Islet of Langerhans (tissue), 1 donor: Measurements from ENCODE around the gene PAX3.
"Not testable (repeated sequence)": the region's sequence is repeated elsewhere in the genome, so short reads cannot be mapped to it uniquely, and the experiment has no call there.

ENCODE experiments used
- FAIRE-seq: peaks from one replicate; lab custom pipeline; 2011; peaks lifted over from hg19 to GRCh38; lab: Jason Lieb, UNC

Gene PAX3

GRCh38 chr2:222213049-222213448 is 85.7 kb downstream of the PAX3 start:
- no peak for FAIRE-seq

DNA sequence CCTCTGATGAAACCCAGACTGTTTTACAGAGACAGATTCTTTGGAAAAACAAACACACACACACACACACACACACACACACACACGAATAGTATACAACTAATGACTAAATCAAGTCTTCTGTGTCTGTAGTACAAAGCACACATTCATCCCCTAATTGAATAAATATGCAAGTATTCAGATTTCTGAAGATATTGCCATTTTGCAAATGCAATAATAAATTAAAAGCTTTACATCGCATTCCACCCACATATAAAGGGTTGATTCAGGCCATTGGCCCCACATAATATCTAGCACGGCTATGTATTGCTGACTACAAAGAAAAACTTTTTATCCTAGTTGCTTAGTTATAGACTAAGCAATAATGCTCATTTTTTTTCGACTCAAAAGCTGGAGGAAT is 86.2 kb downstream of the PAX3 start:
- no peak for FAIRE-seq

- FAIRE-seq: no peak
Measured at GRCh38 chr2:222208010-222208690, 90.6 kb downstream of the PAX3 start.

GRCh38 chr2:222205136-222205535 is 93.7 kb downstream of the PAX3 start:
- FAIRE-seq: no peak

DNA sequence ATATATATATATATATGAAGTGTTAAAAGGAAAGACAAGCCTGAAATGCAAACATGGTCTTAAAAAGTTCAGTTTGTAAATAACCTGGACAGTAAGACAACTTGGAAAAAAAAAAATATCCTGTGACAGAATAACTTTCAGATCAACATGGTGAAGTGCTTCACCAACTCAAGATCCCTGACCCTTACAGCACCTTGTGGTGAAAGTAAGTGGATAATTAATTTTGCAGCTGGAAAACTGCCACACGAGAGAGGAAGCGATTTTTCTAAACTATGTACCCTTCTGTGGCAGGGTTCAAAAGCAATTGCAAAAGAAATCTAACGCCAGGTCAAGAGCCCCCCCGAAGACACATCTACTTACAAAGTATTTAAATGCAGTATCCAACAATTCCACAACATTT is 95.8 kb downstream of the PAX3 start:
- FAIRE-seq: no peak

- no peak for FAIRE-seq
Measured at GRCh38 chr2:222196159-222196558, 102.6 kb downstream of the PAX3 start.

DNA sequence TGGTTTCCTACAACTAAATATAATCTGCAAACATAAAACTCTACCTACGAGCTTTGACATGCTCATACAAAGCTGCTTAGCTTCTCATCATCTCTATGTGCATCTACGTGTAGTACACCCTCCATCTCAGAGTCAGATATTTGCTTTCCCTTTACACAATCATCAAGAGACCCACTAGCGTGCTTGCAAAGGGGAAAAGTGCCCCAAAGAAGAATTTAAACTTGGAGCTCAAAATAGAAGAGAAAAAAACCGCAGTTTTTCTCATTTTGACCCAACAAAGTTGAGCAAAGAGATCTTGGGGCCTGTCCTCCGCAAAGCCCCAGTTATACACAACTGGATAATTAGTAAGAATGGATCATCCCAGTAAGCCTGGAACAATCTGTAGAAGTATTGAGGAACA is 104.1 kb downstream of the PAX3 start:
- FAIRE-seq: no peak

DNA sequence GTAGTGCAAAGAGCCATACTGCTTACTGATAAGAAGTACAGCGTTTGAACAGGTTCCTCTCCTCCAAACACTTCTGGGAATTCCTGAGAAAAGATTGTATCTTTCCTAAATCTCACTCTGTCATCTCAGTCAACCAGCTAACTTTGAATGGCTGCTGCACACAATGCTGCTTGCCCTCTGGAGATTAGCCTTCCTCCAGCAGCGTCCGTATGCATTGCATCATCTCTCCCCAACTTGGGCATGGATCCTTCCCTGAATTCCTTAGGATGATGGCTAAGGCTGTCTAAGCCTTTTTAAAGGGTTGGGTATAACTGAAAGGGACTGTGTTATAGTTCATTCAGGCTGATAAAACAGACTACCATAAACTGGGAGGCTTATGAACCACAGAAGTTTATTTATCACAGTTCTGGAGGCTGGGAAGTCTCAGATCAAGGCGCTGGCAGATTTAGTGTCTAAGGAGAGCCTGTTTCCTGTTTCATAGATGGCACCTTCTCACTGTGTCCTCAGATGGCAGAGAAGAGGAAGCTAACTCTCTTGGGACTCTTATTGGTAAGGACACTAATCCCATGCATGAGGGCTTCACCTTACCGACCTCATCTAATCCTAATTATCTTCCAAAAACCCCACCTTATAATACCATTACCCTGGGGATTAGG is 105.3 kb downstream of the PAX3 start:
- no peak for FAIRE-seq

- no peak for FAIRE-seq
Measured at GRCh38 chr2:222180619-222181018, 118.2 kb downstream of the PAX3 start.

- no peak for FAIRE-seq
Measured at GRCh38 chr2:222179592-222179991, 119.2 kb downstream of the PAX3 start.

DNA sequence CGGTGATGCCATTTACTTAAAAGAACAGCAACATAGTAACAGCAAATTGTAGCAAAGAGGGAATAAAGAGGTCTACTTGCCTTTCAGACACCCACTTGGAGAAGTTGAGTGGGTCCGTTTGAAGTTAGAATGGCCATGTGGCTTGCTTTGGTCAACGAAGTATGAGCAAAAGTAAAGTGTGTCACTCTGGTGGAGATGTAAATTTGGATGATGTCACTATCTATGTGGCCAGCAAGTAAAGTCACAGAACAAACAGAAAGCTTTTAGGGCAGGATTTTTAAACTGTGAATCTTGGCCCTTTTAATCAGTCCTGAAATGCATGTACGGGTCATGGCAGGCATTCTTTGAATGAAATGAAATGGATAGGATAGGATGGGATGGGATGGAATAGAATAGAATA is 120.3 kb downstream of the PAX3 start:
- FAIRE-seq: no peak

DNA sequence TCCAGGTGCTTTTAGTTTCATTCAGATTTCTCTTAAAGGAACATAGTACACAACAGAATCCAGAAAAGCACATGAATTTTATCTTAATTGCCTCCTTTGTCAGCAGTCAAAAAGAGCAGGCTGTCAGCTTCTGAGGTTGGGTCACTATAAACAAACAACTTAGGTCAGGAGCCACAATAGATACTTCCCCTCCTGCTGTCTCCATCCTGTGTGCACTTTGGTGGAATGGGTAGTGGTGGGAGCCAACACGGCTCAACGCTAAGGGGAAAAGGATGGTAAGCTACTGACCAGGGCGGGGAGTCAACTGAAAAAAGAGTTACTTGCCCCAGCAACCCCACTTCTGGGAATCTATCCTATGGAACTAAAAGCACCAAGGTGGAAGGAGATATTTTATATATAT is 121.9 kb downstream of the PAX3 start:
- FAIRE-seq: no peak

DNA sequence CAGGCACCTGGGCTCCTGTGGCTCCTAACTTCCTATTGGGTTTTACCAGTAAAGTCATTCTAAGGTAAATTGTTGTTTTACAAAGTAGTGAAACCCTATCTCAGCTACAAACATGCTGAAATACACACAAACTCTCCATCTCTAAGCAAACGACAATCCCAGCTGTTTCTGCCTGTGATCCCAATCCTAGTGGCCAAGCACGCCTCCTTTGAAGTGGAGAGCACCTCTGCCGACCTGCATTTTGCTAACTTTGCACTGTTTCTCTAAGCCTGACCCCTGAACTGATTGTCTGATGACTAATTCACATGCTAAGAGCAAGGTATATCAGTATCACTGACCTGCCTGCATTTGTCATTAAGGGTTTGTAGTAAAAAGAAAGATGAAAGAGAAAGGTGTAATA is 124.3 kb downstream of the PAX3 start:
- no peak for FAIRE-seq

GRCh38 chr2:222169346-222169745 is 129.5 kb downstream of the PAX3 start:
- FAIRE-seq: no peak

DNA sequence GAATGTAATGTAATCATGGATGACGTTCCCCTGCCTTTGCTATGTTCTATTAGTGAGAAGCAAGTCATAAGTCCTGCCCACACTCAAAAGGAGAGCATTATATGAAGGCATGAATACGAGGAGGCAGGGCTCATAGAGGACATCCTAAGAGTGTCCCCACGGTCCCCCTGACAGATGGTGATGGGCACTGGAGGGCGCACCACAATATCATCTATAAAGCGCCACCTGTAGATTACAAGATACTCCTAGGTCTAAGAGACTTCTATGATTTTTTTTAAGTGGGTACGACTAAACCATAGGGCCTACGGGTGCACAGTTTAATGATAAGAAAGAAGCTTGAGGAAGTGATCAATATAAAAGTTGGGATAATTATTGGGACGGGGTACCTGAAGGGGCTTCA is 131.0 kb downstream of the PAX3 start:
- FAIRE-seq: no peak

DNA sequence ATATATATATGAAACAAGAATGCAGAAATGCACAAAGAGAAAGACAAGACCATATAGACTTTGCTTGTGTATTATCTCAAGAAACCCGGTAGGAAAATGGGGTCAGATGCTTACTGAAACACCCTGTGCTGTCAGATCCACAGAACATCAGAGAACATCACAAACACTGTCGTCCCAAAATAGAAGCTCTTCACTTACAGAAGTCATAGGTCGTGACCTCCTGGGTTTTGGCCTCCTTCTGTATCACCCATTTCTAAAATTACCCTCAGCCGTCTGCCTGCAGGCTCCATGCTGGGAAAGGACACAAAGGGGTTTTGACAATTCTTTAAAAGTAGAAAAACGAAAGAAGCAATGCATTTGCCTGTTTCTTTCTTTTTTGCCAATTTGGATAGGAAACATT is 137.9 kb downstream of the PAX3 start:
- FAIRE-seq: no peak

DNA sequence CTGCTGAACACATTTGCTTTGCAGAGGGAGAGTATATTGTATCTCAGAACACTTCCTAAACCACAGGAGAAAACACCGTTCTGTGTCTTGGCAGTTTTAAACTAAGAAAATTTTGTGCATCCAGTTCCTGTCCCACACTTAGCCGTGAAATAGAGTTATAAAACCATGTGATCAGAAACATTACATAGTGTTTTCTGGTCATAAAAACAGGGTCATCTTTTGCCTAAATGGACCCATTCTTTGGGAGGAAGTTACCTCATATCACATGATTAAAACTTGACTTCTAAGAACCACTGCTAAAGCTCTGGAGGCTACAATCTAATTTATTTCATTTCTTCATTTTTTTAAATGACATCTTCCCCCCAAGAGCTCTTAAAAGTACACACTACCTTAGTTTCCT is 138.7 kb downstream of the PAX3 start:
- FAIRE-seq: no peak

DNA sequence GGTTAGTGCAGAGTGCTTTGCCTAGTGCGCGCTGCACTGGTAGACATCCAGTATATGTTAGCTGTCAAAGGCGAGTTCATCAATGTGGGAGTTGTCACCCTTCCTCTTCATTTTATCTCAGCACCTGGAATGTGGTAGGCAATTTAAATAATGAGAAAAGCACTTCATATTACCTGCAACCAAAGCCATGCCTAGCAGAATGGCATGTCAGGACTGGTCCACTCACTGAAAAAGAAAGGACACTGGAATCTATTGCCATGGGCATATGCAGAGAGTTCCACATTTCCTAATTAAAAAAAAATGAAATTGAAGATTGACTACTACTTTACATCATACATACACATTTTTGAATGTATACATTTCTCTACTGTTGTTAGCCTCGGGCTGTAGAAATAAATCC is 139.6 kb downstream of the PAX3 start:
- FAIRE-seq: no peak

DNA sequence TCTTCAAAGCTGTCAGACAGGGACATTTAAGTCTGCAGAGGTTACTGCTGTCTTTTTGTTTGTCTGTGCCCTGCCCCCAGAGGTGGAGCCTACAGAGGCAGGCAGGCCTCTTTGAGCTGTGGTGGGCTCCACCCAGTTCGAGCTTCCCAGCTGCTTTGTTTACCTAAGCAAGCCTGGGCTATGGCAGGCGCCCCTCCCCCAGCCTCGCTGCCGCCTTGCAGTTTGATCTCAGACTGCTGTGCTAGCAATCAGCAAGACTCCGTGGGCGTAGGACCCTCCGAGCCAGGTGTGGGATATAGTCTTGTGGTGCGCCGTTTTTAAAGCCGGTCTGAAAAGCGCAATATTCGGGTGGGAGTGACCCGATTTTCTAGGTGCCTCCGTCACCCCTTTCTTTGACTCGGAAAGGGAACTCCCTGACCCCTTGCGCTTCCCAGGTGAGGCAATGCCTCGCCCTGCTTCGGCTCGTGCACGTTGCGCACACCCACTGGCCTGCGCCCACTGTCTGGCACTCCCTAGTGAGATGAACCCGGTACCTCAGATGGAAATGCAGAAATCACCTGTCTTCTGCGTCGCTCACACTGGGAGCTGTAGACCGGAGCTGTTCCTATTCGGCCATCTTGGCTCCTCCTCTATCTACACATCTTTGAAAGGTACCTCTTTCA is 143.7 kb downstream of the PAX3 start:
- FAIRE-seq: not testable (repeated sequence)
